HEK293T (cell line): Measurements from ENCODE around the gene TXNL4B.

ENCODE experiments used
- ARNT ChIP-seq: fragments of 450-650 bp; IDR thresholded peaks from 2 replicates; pipeline ENCODE4 v1.6.1; 2017; ENCODE audit warnings: mild to moderate bottlenecking
- BHLHE40 ChIP-seq: fragments of 450-650 bp; IDR thresholded peaks from 2 replicates; pipeline ENCODE4 v1.6.1; 2016; ENCODE audit warnings: mild to moderate bottlenecking, moderate library complexity, borderline replicate concordance
- FOXM1 ChIP-seq: fragments of 450-650 bp; IDR thresholded peaks from 2 replicates; pipeline ENCODE4 v1.6.1; 2017; ENCODE audit warnings: mild to moderate bottlenecking, borderline replicate concordance
- LEF1 ChIP-seq: fragments of 450-650 bp; IDR thresholded peaks from 2 replicates; pipeline ENCODE4 v1.6.1; 2017; ENCODE audit warnings: mild to moderate bottlenecking, borderline replicate concordance
- PKNOX1 ChIP-seq: fragments of 450-650 bp; IDR thresholded peaks from 2 replicates; pipeline ENCODE4 v1.6.1; 2016
- SP1 ChIP-seq: fragments of 450-650 bp; IDR thresholded peaks from 2 replicates; pipeline ENCODE4 v1.6.1; 2017
- TARDBP ChIP-seq: fragments of 450-650 bp; IDR thresholded peaks from 2 replicates; pipeline ENCODE4 v1.6.1; 2016

DNA sequence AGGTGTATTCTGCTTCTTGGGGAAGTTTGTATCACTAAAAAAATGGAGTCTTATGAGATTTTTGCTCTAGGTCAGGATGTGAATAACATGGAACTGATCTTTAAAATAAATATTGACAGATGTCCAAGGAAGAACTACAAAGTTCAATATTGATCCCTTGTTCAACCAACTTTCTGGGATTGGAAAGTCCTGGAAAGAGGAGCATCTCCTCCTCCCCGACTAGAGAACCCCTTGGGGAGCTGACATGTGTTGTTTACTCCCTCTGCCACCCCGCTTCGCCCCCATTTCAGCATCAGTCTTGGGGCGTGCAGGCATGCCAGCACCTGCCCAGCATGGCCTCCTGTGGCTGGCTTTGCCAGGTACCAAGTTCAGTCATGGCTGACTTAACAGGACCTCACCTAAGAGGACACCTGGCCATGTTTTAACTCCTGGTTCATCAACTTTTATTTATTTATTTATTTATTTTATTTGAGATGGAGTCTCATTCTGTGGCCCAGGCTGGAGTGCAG lies 44.7 kb upstream of the TXNL4B start:
- no peak for TF ChIP-seq LEF1
- TF ChIP-seq PKNOX1 = no peak
- TF ChIP-seq SP1 = no peak
- no peak for TF ChIP-seq FOXM1
- TF ChIP-seq BHLHE40 = no peak
- no peak for TF ChIP-seq TARDBP
- no peak for TF ChIP-seq ARNT
